Erythroblast (primary cell): ENCODE measurements around the gene MTCH2.

Source experiments
- GATA1 ChIP-seq: IDR thresholded peaks from 2 replicates; pipeline ENCODE4 v1.6.1; 2011; ENCODE audit warnings: low read depth, mild to moderate bottlenecking, control low read depth, low read length, moderate library complexity
- POLR2A ChIP-seq: IDR thresholded peaks from 2 replicates; pipeline ENCODE4 v1.6.1; 2011; ENCODE audit warnings: mild to moderate bottlenecking, low read length

GRCh38 chr11:47667555-47667954 is 25.2 kb upstream of the MTCH2 start:
- TF ChIP-seq POLR2A, result no peak
- no peak for TF ChIP-seq GATA1
